Vagina (tissue), 2 donors: ENCODE data around the gene XRN1.

ENCODE experiments used
- CTCF ChIP-seq, 3 experiments: fragments of 450-650 bp in 2 of 3; fragments of 200-600 bp in 1 of 3; sonication (generic) in 1 of 3; IDR thresholded peaks; one replicate each; pipeline ENCODE4 v1.5.1; 2017 to 2019; ENCODE audit warnings: antibody characterized with exemption in 3 of 3, mild to moderate bottlenecking in 2 of 3, moderate library complexity in 2 of 3
- POLR2A ChIP-seq, 2 donors: fragments of 450-650 bp; IDR thresholded peaks; one replicate each; pipeline ENCODE4 v1.6.1; 2017; ENCODE audit warnings: antibody characterized with exemption in 2 of 2, mild to moderate bottlenecking in 2 of 2, moderate library complexity in 2 of 2
- POLR2AphosphoS5 ChIP-seq, 2 donors: sonication (generic); formaldehyde crosslinking; IDR thresholded peaks; one replicate each; pipeline ENCODE4 v1.9.0; 2017; ENCODE audit warnings: antibody characterized with exemption in 2 of 2, mild to moderate bottlenecking in 2 of 2, low read depth in 1 of 2; ENCODE audit not compliant: insufficient read depth in 1 of 2

- TF ChIP-seq CTCF (IDR thresholded peaks at IDR 0.05) (no peak), POLR2A (IDR thresholded peaks at IDR 0.05) (no peak), POLR2AphosphoS5 (IDR thresholded peaks at IDR 0.05; ENCODE audit: insufficient read depth in 1 of 2, low read depth in 1 of 2) (no peak)
Observed at GRCh38 chr3:142348460-142348859, 99.4 kb downstream of the XRN1 start.
